Small intestine (tissue), 7 donors: ENCODE data around the gene CCL5. TPM values are rescaled to one million over a fixed set of nuclear protein-coding genes. Genes with fewer than 3 reads are reported as not detected.

Source experiments
- DNase-seq, 2 donors: peaks; one replicate each; pipeline versions ENCODE4 v3.0.0 to v3.0.0-alpha.2; 2013
- FAIRE-seq: peaks from 2 replicates; lab custom pipeline; 2012; peaks lifted over from hg19 to GRCh38; lab: Jason Lieb, UNC
- H3K27ac ChIP-seq, 3 donors: one replicate each; pipeline ENCODE4 v1.5.1; 2013; ENCODE audit warnings: low read length in 2 of 3, mild to moderate bottlenecking in 2 of 3, control low read depth in 1 of 3, inconsistent platforms in 1 of 3, low read depth in 1 of 3, moderate library complexity in 1 of 3
- H3K27me3 ChIP-seq, 3 donors: one replicate each; pipeline ENCODE4 v1.6.1; 2013; ENCODE audit warnings: low read length in 3 of 3, inconsistent platforms in 1 of 3; ENCODE audit not compliant: control insufficient read depth in 3 of 3, insufficient read depth in 3 of 3
- H3K36me3 ChIP-seq, 3 donors: one replicate each; pipeline ENCODE4 v1.6.1; 2013; ENCODE audit warnings: low read length in 3 of 3, inconsistent platforms in 1 of 3, low read depth in 1 of 3, mild to moderate bottlenecking in 1 of 3, moderate library complexity in 1 of 3; ENCODE audit not compliant: control insufficient read depth in 3 of 3, insufficient read depth in 2 of 3
- H3K4me1 ChIP-seq, 3 donors: one replicate each; pipeline ENCODE4 v1.6.1; 2013; ENCODE audit warnings: low read length in 2 of 3, inconsistent platforms in 1 of 3, low read depth in 1 of 3, mild to moderate bottlenecking in 1 of 3, moderate library complexity in 1 of 3; ENCODE audit not compliant: control insufficient read depth in 3 of 3, insufficient read depth in 2 of 3
- H3K4me3 ChIP-seq, 3 donors: one replicate each; pipeline ENCODE4 v1.5.1; 2013; ENCODE audit warnings: low read length in 3 of 3, control low read depth in 1 of 3, inconsistent platforms in 1 of 3, low read depth in 1 of 3, mild to moderate bottlenecking in 1 of 3, moderate library complexity in 1 of 3
- H3K9me3 ChIP-seq, 2 donors: one replicate each; pipeline ENCODE4 v1.6.1; 2013; ENCODE audit warnings: low read depth in 1 of 2, low read length in 1 of 2; ENCODE audit not compliant: control insufficient read depth in 2 of 2, insufficient read depth in 1 of 2
- WGBS, 3 donors: extraction: QIAGEN DNeasy Blood & Tissue Kit; methylation state at CpG; one replicate each; pipeline ENCODE4 v1.1.7; 2013; 5-methylcytosine and 5-hydroxymethylcytosine counted together
- polyA plus RNA-seq, 4 donors: library from polyadenylated mRNA; stranded (reverse) in 3 of 4; unstranded in 1 of 4; fragments of 200-250 nt in 3 of 4; fragments of 120-200 nt in 1 of 4; gene quantifications; one replicate each; pipeline versions ENCODE4 v1.2.1 to v1.2.3, GENCODE V29; 2013
- donor health status: healthy with polysubstance abuse.
- donor health status: control.
- donor health status: control.
- donor health status: Bipolar disorder and iron deficiency.
- donor health status: healthy.

Gene CCL5
- polyA plus RNA-seq, 4 donors = 4.0 to 44.0 (median 6.3) TPM

DNA sequence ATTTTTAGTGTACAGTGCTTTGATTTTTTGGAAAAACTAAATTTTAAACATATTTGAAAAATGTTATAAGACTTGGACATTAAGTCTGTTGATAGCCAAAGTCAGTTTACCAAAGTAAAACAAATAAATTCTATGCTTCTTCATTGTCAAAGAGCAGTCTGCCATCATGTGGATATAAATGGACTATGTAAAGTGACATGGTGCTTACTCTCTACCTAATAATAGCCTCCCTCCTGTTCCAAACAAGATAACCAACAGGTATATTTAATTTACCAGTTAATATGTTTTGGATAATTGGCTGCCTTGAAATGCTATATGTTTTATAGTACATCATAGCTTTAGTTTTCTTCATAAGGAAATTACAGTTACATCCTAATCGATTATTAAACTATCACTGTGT lies 55.0 kb downstream of the CCL5 start:
- Histone ChIP-seq H3K4me3 (no peak overlapping the region), H3K27ac (no peak overlapping the region), H3K9me3 (no peaks in the 10 kb centered on the region), H3K4me1 (no peaks in the 10 kb centered on the region), H3K27me3 (no peaks in the 10 kb centered on the region), H3K36me3 (peaks cover 8 to 18% (median 11%) of the 10 kb centered on the region in 3 donors)
- WGBS, 3 donors = 91 to 100% (median 95%) methylated on average over 1 of the region's 1 CpG
- DNase-seq (no peak), FAIRE-seq (no peak)

Other genes starting within 250 kb of the CCL5 start
- 1 to 10 TPM in 2 of 4 donors, under 1 TPM in 2; 0.27 to 1.9 (median 1.1) TPM for gene RASL10B, start 148.7 kb downstream of the CCL5 start, polyA plus RNA-seq
- under 1 TPM in 2 of 4 donors, not detected in 2; 0.03 TPM for gene GAS2L2, start 127.1 kb downstream of the CCL5 start, polyA plus RNA-seq
- under 1 TPM in 1 of 4 donors, not detected in 3; 0.15 TPM for gene C17orf50, start 119.5 kb downstream of the CCL5 start, polyA plus RNA-seq
- gene MMP28, start 84.7 kb downstream of the CCL5 start, polyA plus RNA-seq = 10 to 100 TPM in 3 of 4 donors, 1 to 10 TPM in 1; 3.0 to 30.5 (median 24.0) TPM
- gene TAF15, start 70.9 kb downstream of the CCL5 start, polyA plus RNA-seq = 100 to 1,000 TPM in 3 of 4 donors, 10 to 100 TPM in 1; 70.3 to 166 (median 123) TPM
- under 1 TPM in 1 of 4 donors, not detected in 3; 0.01 TPM for gene HEATR9, start 11.5 kb downstream of the CCL5 start, polyA plus RNA-seq
- 1 to 10 TPM in 3 of 4 donors, not detected in 1; 1.9 to 4.5 (median 4.5) TPM for gene RDM1, start 50.4 kb upstream of the CCL5 start, polyA plus RNA-seq
- gene LYZL6, start 63.4 kb upstream of the CCL5 start, polyA plus RNA-seq = under 1 TPM in 1 of 4 donors, not detected in 3; 0.04 TPM
- under 1 TPM in 2 of 4 donors, not detected in 2; 0.19 to 0.21 TPM for gene CCL16, start 101.1 kb upstream of the CCL5 start, polyA plus RNA-seq
- gene CCL14, start 106.4 kb upstream of the CCL5 start, polyA plus RNA-seq = 10 to 100 TPM in 1 of 4 donors, 1 to 10 TPM in 3; 5.4 to 61.9 (median 6.3) TPM
- gene CCL15, start 121.2 kb upstream of the CCL5 start, polyA plus RNA-seq = 10 to 100 TPM; 22.6 to 72.7 (median 53.2) TPM
- gene CCL23, start 137.6 kb upstream of the CCL5 start, polyA plus RNA-seq = 10 to 100 TPM in 1 of 4 donors, 1 to 10 TPM in 2, not detected in 1; 1.6 to 22.9 (median 1.9) TPM
- gene CCL18, start 183.9 kb upstream of the CCL5 start, polyA plus RNA-seq = 10 to 100 TPM in 1 of 4 donors, 1 to 10 TPM in 1, under 1 TPM in 2; 0.24 to 17.9 (median 1.0) TPM
- 1 to 10 TPM; 1.8 to 4.9 (median 3.3) TPM for gene CCL3, start 209.8 kb upstream of the CCL5 start, polyA plus RNA-seq
- gene CCL4, start 223.5 kb upstream of the CCL5 start, polyA plus RNA-seq = 1 to 10 TPM; 2.7 to 6.2 (median 3.5) TPM